Hepatocyte (in vitro differentiated cells): ENCODE data around the gene ARHGEF1. TPM values are rescaled to one million over a fixed set of nuclear protein-coding genes. Genes with fewer than 3 reads are reported as not detected.
A peak's percentile ranks its signal among the peaks of the same experiment; 100 is the strongest.

ENCODE experiments used
- DNase-seq: peaks from one replicate; pipeline ENCODE4 v3.0.0-alpha.2; 2016; ENCODE audit warnings: low spot score
- H2AFZ ChIP-seq: fragments of 200-600 bp; sonication (generic); 2 replicates; pipeline ENCODE4 v1.6.0; 2016; ENCODE audit warnings: antibody characterized with exemption, mild to moderate bottlenecking
- H3K27ac ChIP-seq: fragments of 200-600 bp; sonication (generic); 2 replicates; pipeline ENCODE4 v1.5.1; 2016; ENCODE audit warnings: mild to moderate bottlenecking
- H3K27me3 ChIP-seq: fragments of 200-600 bp; sonication (generic); 2 replicates; pipeline ENCODE4 v1.6.1; 2016
- H3K36me3 ChIP-seq: fragments of 200-600 bp; sonication (generic); replicated peaks from 2 replicates; pipeline ENCODE4 v1.5.1; 2016; ENCODE audit warnings: low read depth; ENCODE audit not compliant: insufficient read depth
- H3K4me1 ChIP-seq: fragments of 200-600 bp; sonication (generic); 2 replicates; pipeline ENCODE4 v1.5.1; 2016; ENCODE audit warnings: mild to moderate bottlenecking, moderate library complexity; ENCODE audit not compliant: insufficient read depth
- H3K4me2 ChIP-seq: fragments of 200-600 bp; sonication (generic); 2 replicates; pipeline ENCODE4 v1.6.0; 2016
- H3K4me3 ChIP-seq: fragments of 200-600 bp; sonication (generic); 2 replicates; pipeline ENCODE4 v1.5.1; 2016; ENCODE audit warnings: mild to moderate bottlenecking
- H3K79me2 ChIP-seq: fragments of 200-600 bp; sonication (generic); 2 replicates; pipeline ENCODE4 v1.6.0; 2017; ENCODE audit warnings: mild to moderate bottlenecking
- H3K9me2 ChIP-seq: fragments of 200-600 bp; sonication (generic); replicated peaks from 2 replicates; pipeline ENCODE4 v1.6.0; 2017; ENCODE audit warnings: mild to moderate bottlenecking; ENCODE audit not compliant: insufficient read depth
- H3K9me3 ChIP-seq: fragments of 200-600 bp; sonication (generic); 2 replicates; pipeline ENCODE4 v1.5.1; 2016; ENCODE audit warnings: low read depth, mild to moderate bottlenecking
- H4K20me1 ChIP-seq: fragments of 200-600 bp; sonication (generic); 2 replicates; pipeline ENCODE4 v1.6.0; 2016; ENCODE audit warnings: mild to moderate bottlenecking; ENCODE audit not compliant: insufficient read depth, poor library complexity, severe bottlenecking
- EZH2 ChIP-seq: fragments of 200-600 bp; sonication (generic); IDR thresholded peaks from 2 replicates; pipeline ENCODE4 v1.6.1; 2016; ENCODE audit warnings: antibody characterized with exemption, mild to moderate bottlenecking, borderline replicate concordance
- EZH2phosphoT487 ChIP-seq: fragments of 200-600 bp; sonication (generic); IDR thresholded peaks from one replicate; pipeline ENCODE4 v1.6.1; 2018; ENCODE audit warnings: antibody characterized with exemption, mild to moderate bottlenecking, low read depth, moderate library complexity; ENCODE audit not compliant: unreplicated experiment, severe bottlenecking
- WGBS: methylation state at CpG from one replicate; pipeline ENCODE4 v1.1.6; 2016; ENCODE audit warnings: low lambda C conversion rate; ENCODE audit errors: missing lambda C conversion rate; 5-methylcytosine and 5-hydroxymethylcytosine counted together
- polyA plus RNA-seq: library from polyadenylated mRNA; unstranded; fragments of >200 nt; fragmentation: Nextera tagmentation; extraction: Ambion mirVana; gene quantifications from 2 replicates; pipeline ENCODE4 v1.2.1, GENCODE V29; 2016
- total RNA-seq: library from RNA; depleted of rRNA; stranded (reverse); fragments of >200 nt; gene quantifications from 2 replicates; pipeline ENCODE4 v1.2.3, GENCODE V29; 2014
- TF ChIP-seq, protein P1 (sequence below): fragments of 200-600 bp; sonication (generic); IDR thresholded peaks from 2 replicates; pipeline ENCODE4 v1.5.1; 2016; ENCODE audit warnings: antibody characterized with exemption, mild to moderate bottlenecking; ENCODE audit not compliant: poor library complexity

The ARHGEF1 gene
- total and polyA plus RNA-seq, 2 experiments from 2014 or later = 29.7 to 67.8 TPM

GRCh38 chr19:41869374-41869955 is 13.5 kb upstream of the ARHGEF1 start:
- no peak overlapping the region for H3K4me2 ChIP-seq
- H3K9me3 ChIP-seq = no peaks in the 10 kb centered on the region
- WGBS = 79% methylated on average over 13 of the region's 13 CpGs
- TF ChIP-seq, protein P1, sequence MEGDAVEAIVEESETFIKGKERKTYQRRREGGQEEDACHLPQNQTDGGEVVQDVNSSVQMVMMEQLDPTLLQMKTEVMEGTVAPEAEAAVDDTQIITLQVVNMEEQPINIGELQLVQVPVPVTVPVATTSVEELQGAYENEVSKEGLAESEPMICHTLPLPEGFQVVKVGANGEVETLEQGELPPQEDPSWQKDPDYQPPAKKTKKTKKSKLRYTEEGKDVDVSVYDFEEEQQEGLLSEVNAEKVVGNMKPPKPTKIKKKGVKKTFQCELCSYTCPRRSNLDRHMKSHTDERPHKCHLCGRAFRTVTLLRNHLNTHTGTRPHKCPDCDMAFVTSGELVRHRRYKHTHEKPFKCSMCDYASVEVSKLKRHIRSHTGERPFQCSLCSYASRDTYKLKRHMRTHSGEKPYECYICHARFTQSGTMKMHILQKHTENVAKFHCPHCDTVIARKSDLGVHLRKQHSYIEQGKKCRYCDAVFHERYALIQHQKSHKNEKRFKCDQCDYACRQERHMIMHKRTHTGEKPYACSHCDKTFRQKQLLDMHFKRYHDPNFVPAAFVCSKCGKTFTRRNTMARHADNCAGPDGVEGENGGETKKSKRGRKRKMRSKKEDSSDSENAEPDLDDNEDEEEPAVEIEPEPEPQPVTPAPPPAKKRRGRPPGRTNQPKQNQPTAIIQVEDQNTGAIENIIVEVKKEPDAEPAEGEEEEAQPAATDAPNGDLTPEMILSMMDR = no peak
- TF ChIP-seq EZH2phosphoT487 (no peak), EZH2 (no peak)
- DNase-seq = no peak
- H4K20me1 ChIP-seq = peaks cover 65% of the 10 kb centered on the region
- no peak overlapping the region for H3K27ac ChIP-seq
- no peaks in the 10 kb centered on the region for H3K27me3 ChIP-seq
- H2AFZ ChIP-seq = no peak overlapping the region
- H3K4me3 ChIP-seq = no peak overlapping the region
- H3K79me2 ChIP-seq = peaks cover 35% of the 10 kb centered on the region
- no peaks in the 10 kb centered on the region for H3K9me2 ChIP-seq
- H3K36me3 ChIP-seq = no peaks in the 10 kb centered on the region
- H3K4me1 ChIP-seq = no peaks in the 10 kb centered on the region

GRCh38 chr19:41870401-41870873 is 12.5 kb upstream of the ARHGEF1 start:
- H3K4me1 ChIP-seq = no peaks in the 10 kb centered on the region
- H3K36me3 ChIP-seq = no peaks in the 10 kb centered on the region
- H3K27me3 ChIP-seq = no peaks in the 10 kb centered on the region
- H3K9me3 ChIP-seq = no peaks in the 10 kb centered on the region
- no peak overlapping the region for H2AFZ ChIP-seq
- peaks cover 55% of the 10 kb centered on the region for H4K20me1 ChIP-seq
- peaks cover 25% of the 10 kb centered on the region for H3K79me2 ChIP-seq
- H3K27ac ChIP-seq = no peak overlapping the region
- no peak overlapping the region for H3K4me3 ChIP-seq
- no peaks in the 10 kb centered on the region for H3K9me2 ChIP-seq
- H3K4me2 ChIP-seq = no peak overlapping the region
- peak; percentile 30 for DNase-seq
- WGBS = 95% methylated on average over 3 of the region's 3 CpGs
- TF ChIP-seq EZH2 = no peak
- TF ChIP-seq, protein P1 = no peak
- TF ChIP-seq EZH2phosphoT487 = no peak

GRCh38 chr19:41871573-41872383 is 11.2 kb upstream of the ARHGEF1 start:
- no peak overlapping the region for H3K27ac ChIP-seq
- TF ChIP-seq EZH2phosphoT487 (no peak), EZH2 (no peak)
- TF ChIP-seq, protein P1 = no peak

More at GRCh38 chr19:41871573-41872383, 11.2 kb upstream of the ARHGEF1 start:
- H3K27me3 ChIP-seq = no peaks in the 10 kb centered on the region
- H3K9me3 ChIP-seq = no peaks in the 10 kb centered on the region
- H3K4me1 ChIP-seq = no peaks in the 10 kb centered on the region
- peaks cover 44% of the 10 kb centered on the region for H4K20me1 ChIP-seq
- H3K4me3 ChIP-seq = no peak overlapping the region
- no peak overlapping the region for H3K4me2 ChIP-seq
- H2AFZ ChIP-seq = no peak overlapping the region
- H3K36me3 ChIP-seq = no peaks in the 10 kb centered on the region
- WGBS = 92% methylated on average over 16 of the region's 16 CpGs
- peaks cover 14% of the 10 kb centered on the region for H3K79me2 ChIP-seq
- H3K9me2 ChIP-seq = no peaks in the 10 kb centered on the region
- DNase-seq = no peak
